ENCODE measurements around the gene EXOC6.
A peak's percentile ranks its signal among the peaks of the same experiment; 100 is the strongest.
"Not testable (repeated sequence)": the region's sequence is repeated elsewhere in the genome, so short reads cannot be mapped to it uniquely, and the experiment has no call there.

The EXOC6 gene

DNA sequence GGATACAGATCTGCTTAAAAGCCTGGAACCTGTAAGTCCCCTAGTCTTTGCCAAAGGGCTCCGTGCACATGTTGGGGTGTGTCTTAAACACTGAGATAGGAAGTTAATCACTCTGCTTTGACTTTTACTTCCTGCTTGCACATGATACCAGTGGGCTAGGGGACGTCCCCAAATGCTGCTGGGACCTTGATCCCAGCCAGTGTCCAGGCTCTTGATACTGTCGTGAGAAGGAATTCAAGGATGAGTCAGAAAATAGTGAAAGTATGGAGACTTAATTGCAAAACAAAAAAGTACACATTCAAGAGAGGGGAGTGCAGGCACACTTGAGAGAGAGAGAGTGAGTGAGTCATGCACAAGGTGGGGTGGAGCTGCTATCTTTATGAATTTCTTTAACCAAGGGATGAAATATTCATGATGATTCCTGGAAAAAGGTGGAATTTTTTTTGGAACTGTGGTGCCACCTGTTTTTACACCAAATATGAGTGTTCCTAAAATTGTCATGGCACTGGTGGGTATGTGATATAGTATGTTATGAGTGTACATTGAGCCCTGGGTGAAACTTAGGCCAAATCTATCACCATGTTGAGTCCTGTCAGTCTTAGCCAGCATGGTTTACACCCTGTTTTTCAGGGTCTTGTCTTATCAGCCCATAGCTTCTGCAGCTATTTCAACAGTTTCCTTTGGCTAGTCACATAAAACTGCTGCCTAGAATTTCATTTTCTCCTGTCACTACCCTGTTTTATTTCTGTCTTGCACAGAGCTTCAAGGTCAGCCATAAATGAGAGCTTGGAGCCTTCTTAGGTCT, 123.9 kb downstream of the EXOC6 start:
- TF ChIP-seq PRDM1 (tag by site-specific recombination; IDR thresholded peaks at IDR 0.05) = peak; percentile 68
- TF ChIP-seq ZNF221 (tag by site-specific recombination; IDR thresholded peaks at IDR 0.05; ENCODE audit: borderline replicate concordance) = no peak
- TF ChIP-seq ZNF549 (tag by site-specific recombination; IDR thresholded peaks at IDR 0.05) = no peak
- no peak for TF ChIP-seq ZNF561 (tag by site-specific recombination; IDR thresholded peaks at IDR 0.05; ENCODE audit: borderline replicate concordance)
- ChIA-PET CTCF (interaction anchor here (0.6 to 1.2 kb wide), 3 partner anchors 57 to 143 kb away, joined by 3 to 4 read pairs (median 3); no protein-coding TSS in a partner anchor), POLR2A (no interaction called here)
- H3K27ac ChIP-seq (ENCODE audit: extremely low read depth, low read depth, low read length) = no peak overlapping the region
- no peaks in the 10 kb centered on the region for H3K9me3 ChIP-seq (ENCODE audit: control insufficient read depth, insufficient read depth, low read depth, low read length)
- peaks cover 0 to 3% of the 10 kb centered on the region in 2 experiments; a peak in 2 of 3 replicates for H3K36me3 ChIP-seq (ENCODE audit: control insufficient read depth in 2 of 2, insufficient read depth in 1 of 2, low read length in 2 of 2)
- no peaks in the 10 kb centered on the region for H3K4me1 ChIP-seq (ENCODE audit: control insufficient read depth, insufficient read depth, low read length)
- H3K4me3 ChIP-seq (ENCODE audit: low read depth, low read length) = no peak overlapping the region

DNA sequence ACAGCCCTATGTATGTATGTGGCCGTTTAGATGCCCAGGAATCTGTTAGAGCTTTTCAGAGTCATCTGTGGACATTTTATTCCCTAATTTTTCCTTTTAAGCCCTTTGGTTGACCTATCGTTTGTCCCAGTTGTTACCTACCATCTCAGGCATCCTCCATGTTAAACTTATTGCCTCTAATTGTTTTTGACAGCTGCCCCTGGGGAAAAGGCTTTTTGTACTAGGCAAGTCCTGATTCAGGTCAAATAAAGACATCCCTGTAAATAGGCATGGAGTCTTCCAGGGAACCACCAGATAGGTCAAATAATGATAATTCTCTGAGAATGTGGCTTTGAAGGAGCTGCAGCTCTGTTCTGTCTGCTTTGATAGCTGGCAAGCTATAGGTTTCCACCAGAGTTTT, 124.6 kb downstream of the EXOC6 start:
- Histone ChIP-seq H3K36me3 (ENCODE audit: control insufficient read depth in 2 of 2, insufficient read depth in 1 of 2, low read length in 2 of 2) (peaks cover 0 to 3% of the 10 kb centered on the region in 2 experiments; a peak in 2 of 3 replicates), H3K4me3 (ENCODE audit: low read depth, low read length) (no peak overlapping the region), H3K9me3 (ENCODE audit: control insufficient read depth, insufficient read depth, low read depth, low read length) (no peaks in the 10 kb centered on the region), H3K4me1 (ENCODE audit: control insufficient read depth, insufficient read depth, low read length) (no peaks in the 10 kb centered on the region), H3K27ac (ENCODE audit: extremely low read depth, low read depth, low read length) (no peak overlapping the region)
- no peak for TF ChIP-seq ZNF324 (tag by site-specific recombination; IDR thresholded peaks at IDR 0.05)
- TF ChIP-seq, protein P1, sequence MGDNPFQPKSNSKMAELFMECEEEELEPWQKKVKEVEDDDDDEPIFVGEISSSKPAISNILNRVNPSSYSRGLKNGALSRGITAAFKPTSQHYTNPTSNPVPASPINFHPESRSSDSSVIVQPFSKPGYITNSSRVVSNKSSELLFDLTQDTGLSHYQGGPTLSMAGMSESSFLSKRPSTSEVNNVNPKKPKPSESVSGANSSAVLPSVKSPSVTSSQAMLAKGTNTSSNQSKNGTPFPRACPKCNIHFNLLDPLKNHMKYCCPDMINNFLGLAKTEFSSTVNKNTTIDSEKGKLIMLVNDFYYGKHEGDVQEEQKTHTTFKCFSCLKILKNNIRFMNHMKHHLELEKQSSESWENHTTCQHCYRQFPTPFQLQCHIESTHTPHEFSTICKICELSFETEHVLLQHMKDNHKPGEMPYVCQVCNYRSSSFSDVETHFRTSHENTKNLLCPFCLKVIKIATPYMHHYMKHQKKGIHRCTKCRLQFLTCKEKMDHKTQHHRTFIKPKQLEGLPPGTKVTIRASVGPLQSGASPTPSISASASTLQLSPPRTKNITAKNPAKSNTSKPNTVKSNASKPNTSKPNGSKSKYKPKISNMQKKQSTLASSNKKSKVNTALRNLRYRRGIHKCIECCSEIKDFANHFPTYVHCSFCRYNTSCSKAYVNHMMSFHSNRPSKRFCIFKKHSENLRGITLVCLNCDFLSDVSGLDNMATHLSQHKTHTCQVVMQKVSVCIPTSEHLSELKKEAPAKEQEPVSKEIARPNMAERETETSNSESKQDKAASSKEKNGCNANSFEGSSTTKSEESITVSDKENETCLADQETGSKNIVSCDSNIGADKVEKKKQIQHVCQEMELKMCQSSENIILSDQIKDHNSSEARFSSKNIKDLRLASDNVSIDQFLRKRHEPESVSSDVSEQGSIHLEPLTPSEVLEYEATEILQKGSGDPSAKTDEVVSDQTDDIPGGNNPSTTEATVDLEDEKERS (tag by site-specific recombination; IDR thresholded peaks at IDR 0.05) = no peak
- no peak for TF ChIP-seq ZNF404 (tag by site-specific recombination; IDR thresholded peaks at IDR 0.05)
- ChIA-PET CTCF (interaction anchor here (0.6 to 1.2 kb wide), 5 partner anchors 34 to 143 kb away, joined by 3 to 4 read pairs (median 3); no protein-coding TSS in a partner anchor), POLR2A (no interaction called here)

DNA sequence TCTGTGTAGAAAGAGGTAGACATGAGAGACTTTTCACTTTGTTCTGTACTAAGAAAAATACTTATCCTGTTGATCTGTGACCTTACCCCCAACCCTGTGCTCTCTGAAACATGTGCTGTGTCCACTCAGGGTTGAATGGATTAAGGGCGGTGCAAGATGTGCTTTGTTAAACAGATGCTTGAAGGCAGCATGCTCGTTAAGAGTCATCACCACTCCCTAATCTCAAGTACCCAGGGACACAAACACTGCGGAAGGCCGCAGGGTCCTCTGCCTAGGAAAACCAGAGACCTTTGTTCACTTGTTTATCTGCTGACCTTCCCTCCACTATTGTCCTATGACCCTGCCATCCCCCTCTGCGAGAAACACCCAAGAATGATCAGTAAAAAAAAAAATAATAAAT, 128.0 kb downstream of the EXOC6 start:
- H3K27ac ChIP-seq (ENCODE audit: extremely low read depth, low read depth, low read length); H3K9me3 ChIP-seq (ENCODE audit: control insufficient read depth, insufficient read depth, low read depth, low read length); POLR2A ChIA-PET; H3K36me3 ChIP-seq (ENCODE audit: control insufficient read depth in 2 of 2, insufficient read depth in 1 of 2, low read length in 2 of 2); H3K4me3 ChIP-seq (ENCODE audit: low read depth, low read length); H3K4me1 ChIP-seq (ENCODE audit: control insufficient read depth, insufficient read depth, low read length): not testable (repeated sequence)
- CTCF ChIA-PET = interaction anchor here (5.4 kb wide), 1 partner anchor 12 kb away, joined by 29 read pairs; no protein-coding TSS in a partner anchor

DNA sequence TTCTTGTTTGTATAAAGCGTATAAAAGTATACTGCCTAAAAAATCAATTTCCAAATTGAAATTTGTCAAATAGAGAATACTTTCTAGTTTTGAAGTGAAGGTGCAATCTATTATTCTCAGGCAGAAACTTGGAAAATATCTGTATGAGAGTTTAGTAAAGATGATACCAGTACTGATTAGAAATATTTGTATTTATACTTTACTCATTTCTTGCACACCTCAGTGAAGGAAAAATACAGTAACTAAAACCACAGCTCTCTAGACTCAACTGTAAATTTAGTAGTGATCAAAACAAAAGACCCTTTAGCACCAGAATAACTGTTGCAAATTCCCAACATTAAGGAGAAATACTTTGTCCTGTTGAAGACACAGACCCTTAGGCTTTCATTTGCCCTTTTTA, 140.9 kb downstream of the EXOC6 start:
- H3K27ac ChIP-seq (ENCODE audit: extremely low read depth, low read depth, low read length) = no peak overlapping the region
- H3K9me3 ChIP-seq (ENCODE audit: control insufficient read depth, insufficient read depth, low read depth, low read length) = no peaks in the 10 kb centered on the region
- no peaks in the 10 kb centered on the region for H3K36me3 ChIP-seq (ENCODE audit: control insufficient read depth in 2 of 2, insufficient read depth in 1 of 2, low read length in 2 of 2)
- CTCF ChIA-PET = no interaction called here
- H3K4me3 ChIP-seq (ENCODE audit: low read depth, low read length) = no peak overlapping the region
- POLR2A ChIA-PET = no interaction called here
- peaks cover 3% of the 10 kb centered on the region; the same call in 1 of the 2 replicates for H3K4me1 ChIP-seq (ENCODE audit: control insufficient read depth, insufficient read depth, low read length)
- TF ChIP-seq ZNF544 (tag by site-specific recombination; IDR thresholded peaks at IDR 0.05) (no peak), ZBTB17 (tag by site-specific recombination; IDR thresholded peaks at IDR 0.05) (no peak), OVOL3 (tag by site-specific recombination; IDR thresholded peaks at IDR 0.05) (no peak), KLF8 (tag by site-specific recombination; IDR thresholded peaks at IDR 0.05) (no peak), KLF16 (tag by site-specific recombination; IDR thresholded peaks at IDR 0.05) (no peak), ZFP3 (tag by site-specific recombination; IDR thresholded peaks at IDR 0.05; ENCODE audit: low read depth) (no peak), SP7 (tag by site-specific recombination; IDR thresholded peaks at IDR 0.05) (no peak), ZNF670 (tag by site-specific recombination; IDR thresholded peaks at IDR 0.05; ENCODE audit: low read depth) (no peak), YY2 (tag by site-specific recombination; IDR thresholded peaks at IDR 0.05) (no peak), ZNF747 (tag by site-specific recombination; IDR thresholded peaks at IDR 0.05) (no peak), ZNF830 (tag by site-specific recombination; IDR thresholded peaks at IDR 0.05; ENCODE audit: low read depth) (no peak), OSR2 (tag by site-specific recombination; IDR thresholded peaks at IDR 0.05) (no peak), ZNF600 (tag by site-specific recombination; IDR thresholded peaks at IDR 0.05) (no peak)
- TF ChIP-seq, protein P2, sequence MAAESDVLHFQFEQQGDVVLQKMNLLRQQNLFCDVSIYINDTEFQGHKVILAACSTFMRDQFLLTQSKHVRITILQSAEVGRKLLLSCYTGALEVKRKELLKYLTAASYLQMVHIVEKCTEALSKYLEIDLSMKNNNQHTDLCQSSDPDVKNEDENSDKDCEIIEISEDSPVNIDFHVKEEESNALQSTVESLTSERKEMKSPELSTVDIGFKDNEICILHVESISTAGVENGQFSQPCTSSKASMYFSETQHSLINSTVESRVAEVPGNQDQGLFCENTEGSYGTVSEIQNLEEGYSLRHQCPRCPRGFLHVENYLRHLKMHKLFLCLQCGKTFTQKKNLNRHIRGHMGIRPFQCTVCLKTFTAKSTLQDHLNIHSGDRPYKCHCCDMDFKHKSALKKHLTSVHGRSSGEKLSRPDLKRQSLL (tag by site-specific recombination; IDR thresholded peaks at IDR 0.05) = no peak
- TF ChIP-seq, protein P3, sequence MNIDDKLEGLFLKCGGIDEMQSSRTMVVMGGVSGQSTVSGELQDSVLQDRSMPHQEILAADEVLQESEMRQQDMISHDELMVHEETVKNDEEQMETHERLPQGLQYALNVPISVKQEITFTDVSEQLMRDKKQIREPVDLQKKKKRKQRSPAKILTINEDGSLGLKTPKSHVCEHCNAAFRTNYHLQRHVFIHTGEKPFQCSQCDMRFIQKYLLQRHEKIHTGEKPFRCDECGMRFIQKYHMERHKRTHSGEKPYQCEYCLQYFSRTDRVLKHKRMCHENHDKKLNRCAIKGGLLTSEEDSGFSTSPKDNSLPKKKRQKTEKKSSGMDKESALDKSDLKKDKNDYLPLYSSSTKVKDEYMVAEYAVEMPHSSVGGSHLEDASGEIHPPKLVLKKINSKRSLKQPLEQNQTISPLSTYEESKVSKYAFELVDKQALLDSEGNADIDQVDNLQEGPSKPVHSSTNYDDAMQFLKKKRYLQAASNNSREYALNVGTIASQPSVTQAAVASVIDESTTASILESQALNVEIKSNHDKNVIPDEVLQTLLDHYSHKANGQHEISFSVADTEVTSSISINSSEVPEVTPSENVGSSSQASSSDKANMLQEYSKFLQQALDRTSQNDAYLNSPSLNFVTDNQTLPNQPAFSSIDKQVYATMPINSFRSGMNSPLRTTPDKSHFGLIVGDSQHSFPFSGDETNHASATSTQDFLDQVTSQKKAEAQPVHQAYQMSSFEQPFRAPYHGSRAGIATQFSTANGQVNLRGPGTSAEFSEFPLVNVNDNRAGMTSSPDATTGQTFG (tag by site-specific recombination; IDR thresholded peaks at IDR 0.05; ENCODE audit: borderline replicate concordance) = no peak

All from HEK293 (cell line).